ENCODE measurements around the gene VRK1.

The VRK1 gene

GRCh38 chr14:96805956-96806355 is 8.8 kb downstream of the VRK1 start:
- H3K27me3 ChIP-seq (ENCODE audit: low read depth, low read length): no peaks in the 10 kb centered on the region
- H3K36me3 ChIP-seq (ENCODE audit: control insufficient read depth in 1 of 2, insufficient read depth in 2 of 2, low read length in 2 of 2): no peaks in the 10 kb centered on the region
- no peak overlapping the region for H3K4me3 ChIP-seq (ENCODE audit: low read depth in 1 of 2, low read length in 2 of 2)
- H3K27ac ChIP-seq (ENCODE audit: low read length): no peak overlapping the region
- no peaks in the 10 kb centered on the region for H3K9me3 ChIP-seq (ENCODE audit: control insufficient read depth in 1 of 2, low read length in 2 of 2)
- H3K4me1 ChIP-seq (ENCODE audit: control insufficient read depth in 1 of 2, insufficient read depth in 2 of 2, low read length in 2 of 2): no peaks in the 10 kb centered on the region

GRCh38 chr14:96806836-96807235 is 9.7 kb downstream of the VRK1 start:
- Histone ChIP-seq H3K27ac (ENCODE audit: low read length) (no peak overlapping the region), H3K27me3 (ENCODE audit: low read depth, low read length) (no peaks in the 10 kb centered on the region), H3K36me3 (ENCODE audit: control insufficient read depth in 1 of 2, insufficient read depth in 2 of 2, low read length in 2 of 2) (no peaks in the 10 kb centered on the region), H3K4me1 (ENCODE audit: control insufficient read depth in 1 of 2, insufficient read depth in 2 of 2, low read length in 2 of 2) (no peaks in the 10 kb centered on the region), H3K9me3 (ENCODE audit: control insufficient read depth in 1 of 2, low read length in 2 of 2) (no peaks in the 10 kb centered on the region), H3K4me3 (ENCODE audit: low read depth in 1 of 2, low read length in 2 of 2) (no peak overlapping the region)

- no peak overlapping the region for H3K4me3 ChIP-seq (ENCODE audit: low read depth in 1 of 2, low read length in 2 of 2)
- no peaks in the 10 kb centered on the region for H3K9me3 ChIP-seq (ENCODE audit: control insufficient read depth in 1 of 2, low read length in 2 of 2)
- no peaks in the 10 kb centered on the region for H3K4me1 ChIP-seq (ENCODE audit: control insufficient read depth in 1 of 2, insufficient read depth in 2 of 2, low read length in 2 of 2)
- no peak overlapping the region for H3K27ac ChIP-seq (ENCODE audit: low read length)
- H3K36me3 ChIP-seq (ENCODE audit: control insufficient read depth in 1 of 2, insufficient read depth in 2 of 2, low read length in 2 of 2): no peaks in the 10 kb centered on the region
- no peaks in the 10 kb centered on the region for H3K27me3 ChIP-seq (ENCODE audit: low read depth, low read length)
These were observed 11.6 kb downstream of the VRK1 start for GRCh38 chr14:96808619-96809406.

- Histone ChIP-seq H3K9me3 (ENCODE audit: control insufficient read depth in 1 of 2, low read length in 2 of 2) (no peaks in the 10 kb centered on the region), H3K27ac (ENCODE audit: low read length) (no peak overlapping the region), H3K4me1 (ENCODE audit: control insufficient read depth in 1 of 2, insufficient read depth in 2 of 2, low read length in 2 of 2) (no peaks in the 10 kb centered on the region), H3K36me3 (ENCODE audit: control insufficient read depth in 1 of 2, insufficient read depth in 2 of 2, low read length in 2 of 2) (no peaks in the 10 kb centered on the region), H3K4me3 (ENCODE audit: low read depth in 1 of 2, low read length in 2 of 2) (no peak overlapping the region), H3K27me3 (ENCODE audit: low read depth, low read length) (no peaks in the 10 kb centered on the region)
These were observed 14.1 kb downstream of the VRK1 start for GRCh38 chr14:96811265-96811664.

- no peaks in the 10 kb centered on the region for H3K4me1 ChIP-seq (ENCODE audit: control insufficient read depth in 1 of 2, insufficient read depth in 2 of 2, low read length in 2 of 2)
- H3K36me3 ChIP-seq (ENCODE audit: control insufficient read depth in 1 of 2, insufficient read depth in 2 of 2, low read length in 2 of 2): no peaks in the 10 kb centered on the region
- H3K27me3 ChIP-seq (ENCODE audit: low read depth, low read length): no peaks in the 10 kb centered on the region
- no peak overlapping the region for H3K4me3 ChIP-seq (ENCODE audit: low read depth in 1 of 2, low read length in 2 of 2)
- no peaks in the 10 kb centered on the region for H3K9me3 ChIP-seq (ENCODE audit: control insufficient read depth in 1 of 2, low read length in 2 of 2)
- no peak overlapping the region for H3K27ac ChIP-seq (ENCODE audit: low read length)
These were observed 14.9 kb downstream of the VRK1 start for GRCh38 chr14:96811985-96812667.

GRCh38 chr14:96816281-96816680 is 19.1 kb downstream of the VRK1 start:
- no peaks in the 10 kb centered on the region for H3K27me3 ChIP-seq (ENCODE audit: low read depth, low read length)
- H3K4me3 ChIP-seq (ENCODE audit: low read depth in 1 of 2, low read length in 2 of 2): no peak overlapping the region
- H3K9me3 ChIP-seq (ENCODE audit: control insufficient read depth in 1 of 2, low read length in 2 of 2): no peaks in the 10 kb centered on the region
- no peaks in the 10 kb centered on the region for H3K4me1 ChIP-seq (ENCODE audit: control insufficient read depth in 1 of 2, insufficient read depth in 2 of 2, low read length in 2 of 2)
- no peak overlapping the region for H3K27ac ChIP-seq (ENCODE audit: low read length)
- H3K36me3 ChIP-seq (ENCODE audit: control insufficient read depth in 1 of 2, insufficient read depth in 2 of 2, low read length in 2 of 2): no peaks in the 10 kb centered on the region

- Histone ChIP-seq H3K9me3 (ENCODE audit: control insufficient read depth in 1 of 2, low read length in 2 of 2) (no peaks in the 10 kb centered on the region), H3K4me1 (ENCODE audit: control insufficient read depth in 1 of 2, insufficient read depth in 2 of 2, low read length in 2 of 2) (no peaks in the 10 kb centered on the region), H3K4me3 (ENCODE audit: low read depth in 1 of 2, low read length in 2 of 2) (no peak overlapping the region), H3K27ac (ENCODE audit: low read length) (no peak overlapping the region), H3K36me3 (ENCODE audit: control insufficient read depth in 1 of 2, insufficient read depth in 2 of 2, low read length in 2 of 2) (no peaks in the 10 kb centered on the region), H3K27me3 (ENCODE audit: low read depth, low read length) (no peaks in the 10 kb centered on the region)
These were observed 20.8 kb downstream of the VRK1 start for GRCh38 chr14:96817750-96818666.

GRCh38 chr14:96821501-96821900 is 24.3 kb downstream of the VRK1 start:
- Histone ChIP-seq H3K27me3 (ENCODE audit: low read depth, low read length) (no peaks in the 10 kb centered on the region), H3K36me3 (ENCODE audit: control insufficient read depth in 1 of 2, insufficient read depth in 2 of 2, low read length in 2 of 2) (no peaks in the 10 kb centered on the region), H3K27ac (ENCODE audit: low read length) (no peak overlapping the region), H3K4me3 (ENCODE audit: low read depth in 1 of 2, low read length in 2 of 2) (no peak overlapping the region), H3K4me1 (ENCODE audit: control insufficient read depth in 1 of 2, insufficient read depth in 2 of 2, low read length in 2 of 2) (no peaks in the 10 kb centered on the region), H3K9me3 (ENCODE audit: control insufficient read depth in 1 of 2, low read length in 2 of 2) (no peaks in the 10 kb centered on the region)

GRCh38 chr14:96823652-96824051 is 26.5 kb downstream of the VRK1 start:
- no peaks in the 10 kb centered on the region for H3K4me1 ChIP-seq (ENCODE audit: control insufficient read depth in 1 of 2, insufficient read depth in 2 of 2, low read length in 2 of 2)
- no peak overlapping the region for H3K4me3 ChIP-seq (ENCODE audit: low read depth in 1 of 2, low read length in 2 of 2)
- no peaks in the 10 kb centered on the region for H3K27me3 ChIP-seq (ENCODE audit: low read depth, low read length)
- no peaks in the 10 kb centered on the region for H3K36me3 ChIP-seq (ENCODE audit: control insufficient read depth in 1 of 2, insufficient read depth in 2 of 2, low read length in 2 of 2)
- H3K9me3 ChIP-seq (ENCODE audit: control insufficient read depth in 1 of 2, low read length in 2 of 2): no peaks in the 10 kb centered on the region
- H3K27ac ChIP-seq (ENCODE audit: low read length): no peak overlapping the region

GRCh38 chr14:96824283-96824682 is 27.1 kb downstream of the VRK1 start:
- Histone ChIP-seq H3K9me3 (ENCODE audit: control insufficient read depth in 1 of 2, low read length in 2 of 2) (no peaks in the 10 kb centered on the region), H3K4me3 (ENCODE audit: low read depth in 1 of 2, low read length in 2 of 2) (no peak overlapping the region), H3K36me3 (ENCODE audit: control insufficient read depth in 1 of 2, insufficient read depth in 2 of 2, low read length in 2 of 2) (no peaks in the 10 kb centered on the region), H3K4me1 (ENCODE audit: control insufficient read depth in 1 of 2, insufficient read depth in 2 of 2, low read length in 2 of 2) (no peaks in the 10 kb centered on the region), H3K27me3 (ENCODE audit: low read depth, low read length) (no peaks in the 10 kb centered on the region), H3K27ac (ENCODE audit: low read length) (no peak overlapping the region)

GRCh38 chr14:96826818-96827217 is 29.6 kb downstream of the VRK1 start:
- Histone ChIP-seq H3K27me3 (ENCODE audit: low read depth, low read length) (no peaks in the 10 kb centered on the region), H3K4me3 (ENCODE audit: low read depth in 1 of 2, low read length in 2 of 2) (no peak overlapping the region), H3K9me3 (ENCODE audit: control insufficient read depth in 1 of 2, low read length in 2 of 2) (no peaks in the 10 kb centered on the region), H3K27ac (ENCODE audit: low read length) (no peak overlapping the region), H3K4me1 (ENCODE audit: control insufficient read depth in 1 of 2, insufficient read depth in 2 of 2, low read length in 2 of 2) (no peaks in the 10 kb centered on the region), H3K36me3 (ENCODE audit: control insufficient read depth in 1 of 2, insufficient read depth in 2 of 2, low read length in 2 of 2) (no peaks in the 10 kb centered on the region)

Measured in muscle layer of duodenum (tissue), 2 donors.